ENCODE results near the gene ZNF771.
"Not testable (repeated sequence)": the region's sequence is repeated elsewhere in the genome, so short reads cannot be mapped to it uniquely, and the experiment has no call there.

ZNF771 gene

DNA sequence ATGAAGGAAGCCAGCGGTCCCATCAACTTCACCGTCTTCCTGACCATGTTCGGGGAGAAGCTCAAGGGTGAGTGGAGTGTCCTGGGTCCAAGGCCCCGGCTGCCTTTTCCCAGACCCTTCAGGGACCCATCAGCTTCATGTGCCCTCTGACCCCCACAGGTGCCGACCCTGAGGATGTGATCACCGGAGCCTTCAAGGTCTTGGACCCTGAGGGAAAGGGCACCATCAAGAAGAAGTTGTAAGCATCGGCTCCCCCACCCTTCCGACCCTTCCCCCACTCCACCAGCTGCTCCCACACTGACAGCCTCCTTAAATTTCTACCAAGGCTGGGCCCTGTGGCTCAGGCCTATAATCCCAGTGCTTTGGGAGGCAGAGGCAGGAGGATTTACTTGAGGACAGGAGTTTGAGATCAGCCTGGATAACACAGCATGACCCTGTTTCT is 30.9 kb upstream of the ZNF771 start:
- DNase-seq = no peak

DNA sequence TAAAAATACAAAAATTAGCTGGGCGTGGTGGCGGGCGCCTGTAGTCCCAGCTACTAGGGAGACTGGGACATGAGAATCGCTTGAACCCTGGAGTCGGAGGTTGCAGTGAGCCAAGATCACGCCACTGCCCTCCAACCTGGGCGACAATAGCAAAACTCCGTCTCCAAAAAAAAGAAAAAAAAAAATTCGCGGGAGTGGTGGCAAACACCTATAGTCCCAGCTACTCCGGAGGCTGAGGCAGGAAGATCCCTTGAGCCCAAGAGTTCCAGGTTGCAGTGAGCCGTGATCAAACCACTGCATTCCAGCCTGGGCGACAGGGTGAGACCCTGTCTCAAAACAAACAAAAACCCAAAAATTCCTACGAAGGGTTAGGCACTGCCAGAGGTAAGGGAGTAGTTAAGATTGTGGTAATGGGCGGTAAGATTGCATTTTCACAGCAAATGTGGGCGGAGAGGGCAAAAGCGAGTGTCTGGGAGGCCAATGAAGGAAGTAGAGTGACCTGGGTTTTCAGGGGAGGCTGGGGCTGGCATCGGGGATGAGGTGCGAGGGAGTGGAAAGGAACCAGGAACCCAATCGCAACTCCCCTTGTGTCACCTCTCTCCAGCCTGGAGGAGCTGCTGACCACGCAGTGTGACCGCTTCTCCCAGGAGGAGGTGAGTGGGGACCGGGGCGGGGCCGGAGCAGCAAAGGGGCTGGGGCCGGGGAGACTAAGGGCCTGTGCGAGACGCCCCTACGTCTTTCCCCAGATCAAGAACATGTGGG is 30.2 kb upstream of the ZNF771 start:
- no peak for DNase-seq

DNA sequence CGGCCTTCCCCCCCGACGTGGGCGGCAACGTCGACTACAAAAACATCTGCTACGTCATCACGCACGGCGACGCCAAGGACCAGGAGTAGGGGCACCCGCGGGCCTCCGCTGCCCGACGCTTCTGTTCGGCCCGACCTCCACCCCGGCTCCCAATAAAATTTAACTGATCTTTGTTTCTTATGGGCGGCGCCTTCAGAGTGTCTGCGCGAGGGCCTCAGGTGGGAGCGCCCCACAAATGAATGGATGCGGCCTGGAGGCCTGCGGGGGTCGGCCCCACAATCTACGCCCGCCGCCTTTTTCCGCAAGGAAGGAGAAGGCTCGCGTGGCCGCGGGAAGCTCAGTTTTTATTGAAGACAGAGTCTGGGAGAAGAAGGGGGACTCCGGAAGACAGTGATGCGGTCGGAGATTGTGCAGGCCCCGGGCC is 29.6 kb upstream of the ZNF771 start:
- peak; percentile 85 for DNase-seq

DNA sequence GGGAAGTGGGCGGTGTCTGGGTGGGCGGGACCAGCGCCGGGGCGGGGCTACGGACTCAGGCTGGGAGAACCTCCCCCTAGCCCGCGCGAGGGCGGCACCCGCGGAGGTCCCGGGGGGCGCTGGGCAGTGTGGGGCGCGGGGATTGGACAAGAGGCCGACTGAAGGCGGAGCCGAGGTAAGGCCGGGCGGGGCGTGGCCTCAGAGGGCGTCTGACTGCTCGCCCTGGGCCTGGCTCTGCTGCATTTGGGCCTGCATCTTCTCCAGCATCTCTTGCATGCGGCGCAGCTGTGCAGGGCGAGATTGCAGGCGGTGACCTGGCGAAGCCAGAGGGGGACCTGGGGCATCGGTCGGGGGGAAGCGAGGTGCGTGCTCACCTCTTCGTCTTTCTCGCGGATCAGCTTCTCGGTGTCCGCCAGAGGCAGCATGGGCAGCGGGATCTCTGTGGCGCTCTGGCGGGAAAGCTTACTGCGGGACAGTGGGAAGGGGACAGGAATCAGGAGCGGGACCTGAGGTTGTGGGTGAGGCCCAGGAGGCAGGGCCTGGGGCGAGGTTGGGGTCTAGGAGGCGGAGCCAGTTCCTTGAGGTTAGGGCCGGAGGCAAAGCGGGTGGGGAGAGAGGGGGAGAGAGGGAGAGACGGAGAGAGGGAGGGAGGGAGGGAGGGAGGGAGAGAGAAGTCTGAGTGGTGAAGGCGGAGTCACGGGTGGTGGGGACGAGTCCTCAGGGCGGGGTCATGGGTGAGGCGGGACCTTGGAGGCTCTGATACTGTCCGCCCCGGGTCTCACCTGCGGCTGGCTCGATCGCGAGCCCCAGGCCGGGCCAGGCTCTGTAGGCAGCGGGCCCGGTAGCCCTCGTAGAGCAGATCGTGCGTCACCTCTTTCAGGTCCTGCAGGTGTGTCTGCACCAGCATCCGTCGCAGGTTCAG is 28.9 kb upstream of the ZNF771 start:
- DNase-seq = peak; percentile 98

DNA sequence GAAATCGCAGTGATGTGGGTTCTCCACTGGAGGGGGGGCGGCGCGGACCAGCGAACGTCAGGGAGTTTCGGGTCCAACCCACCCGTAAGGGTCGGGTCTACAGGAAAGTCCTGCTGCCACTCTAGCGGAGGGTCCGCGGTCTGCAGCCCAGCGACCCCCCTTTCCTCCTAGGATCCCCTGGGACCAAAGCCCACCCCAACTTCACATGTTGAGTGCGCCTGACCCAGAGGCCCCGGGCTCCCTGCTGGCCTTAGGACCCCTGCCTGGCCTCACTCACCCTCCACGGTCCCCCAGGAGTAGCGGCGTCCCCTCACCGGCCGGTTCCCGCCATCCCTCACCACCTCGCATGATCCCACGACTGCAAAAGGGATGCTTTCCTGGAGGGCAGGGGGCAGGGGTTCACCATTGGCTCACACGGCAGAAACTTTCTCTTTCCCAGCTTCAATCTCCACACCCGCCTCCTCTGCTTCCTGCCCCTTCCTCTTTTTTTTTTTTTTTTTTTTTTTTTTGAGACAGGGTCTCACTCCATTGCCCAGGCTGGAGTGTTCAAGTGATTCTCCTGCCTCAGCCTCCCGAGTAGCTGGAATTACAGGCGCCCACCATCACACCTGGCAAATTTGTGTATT is 28.1 kb upstream of the ZNF771 start:
- no peak for DNase-seq

DNA sequence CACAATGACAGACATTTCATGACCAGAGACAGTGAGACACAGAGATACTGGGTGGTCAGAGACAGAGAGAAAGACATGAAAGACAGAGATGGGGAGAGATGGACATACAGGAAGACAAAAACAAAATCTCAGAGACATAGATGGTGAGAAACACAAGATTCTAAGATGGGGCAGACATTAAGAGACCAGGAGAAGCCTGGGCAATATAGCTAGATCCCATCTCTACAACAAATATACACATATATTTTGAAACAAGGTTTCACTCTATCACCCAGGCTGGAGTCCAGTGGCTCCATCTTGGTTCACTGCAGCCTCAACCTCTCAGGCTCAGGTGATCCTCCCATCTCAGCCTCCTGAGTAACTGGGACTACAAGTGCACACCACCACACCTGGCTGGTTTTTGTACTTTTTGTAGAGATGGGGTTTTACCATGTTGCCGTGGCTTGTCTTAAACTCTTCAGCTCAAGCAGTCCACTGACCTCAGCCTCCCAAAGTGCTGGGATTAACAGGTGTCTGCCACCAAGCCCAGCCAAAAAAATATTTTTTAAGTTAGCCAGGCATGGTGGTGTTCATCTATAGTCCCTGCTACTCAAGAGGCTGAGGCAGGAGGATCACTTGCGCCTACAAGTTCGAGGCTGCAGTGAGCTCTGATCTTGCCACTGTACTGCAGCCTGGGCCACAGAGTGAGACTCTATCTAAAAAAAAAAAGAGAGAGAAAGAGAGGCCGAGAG is 27.2 kb upstream of the ZNF771 start:
- DNase-seq = no peak

GRCh38 chr16:30380803-30381208 is 26.6 kb upstream of the ZNF771 start:
- no peak for DNase-seq

DNA sequence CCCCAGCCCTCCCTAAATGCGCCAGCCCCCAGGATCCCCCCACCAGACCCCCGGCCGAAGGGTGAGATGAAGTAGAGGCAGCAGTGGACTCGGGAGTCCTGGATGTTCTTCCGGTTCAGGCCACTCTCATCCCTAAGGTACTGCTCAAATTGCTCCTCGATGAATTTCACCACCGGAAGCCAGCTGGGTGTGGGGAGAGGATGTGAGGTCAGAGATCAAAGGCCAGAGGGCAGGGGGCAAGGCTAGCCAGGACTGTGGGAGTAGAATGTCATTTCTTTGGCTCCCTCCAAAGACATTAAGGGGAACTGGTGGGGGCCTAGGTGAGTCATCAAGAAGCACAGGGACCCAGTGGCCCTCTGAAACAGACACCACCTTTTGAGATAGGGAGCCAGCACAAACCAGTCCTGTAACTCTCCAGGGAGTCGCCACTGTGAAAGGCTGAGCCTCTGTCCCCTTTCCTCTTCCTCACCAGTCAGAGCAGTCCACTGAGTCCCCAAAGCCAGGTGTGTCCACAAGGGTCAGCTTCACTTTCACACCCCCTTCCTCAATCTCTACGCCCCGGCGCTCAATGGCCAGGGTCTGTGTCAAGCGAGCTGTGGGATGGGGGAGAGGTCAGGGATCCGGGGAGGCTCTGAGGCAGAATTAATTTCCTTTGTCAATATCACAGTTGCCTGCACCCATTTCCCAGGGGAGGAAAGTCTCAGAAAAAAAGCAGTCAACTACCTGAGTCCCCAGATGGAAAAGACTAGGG is 25.9 kb upstream of the ZNF771 start:
- no peak for DNase-seq

- no peak for DNase-seq
Measured at GRCh38 chr16:30382111-30382881, 25.1 kb upstream of the ZNF771 start, which contains the start of gene SEPTIN1. SEPTIN1 (minus strand) TSS chr16:30382561; CDS start chr16:30382542, 19 bp downstream.

- no peak for DNase-seq
Measured at GRCh38 chr16:30383521-30383920, 23.9 kb upstream of the ZNF771 start.

DNA sequence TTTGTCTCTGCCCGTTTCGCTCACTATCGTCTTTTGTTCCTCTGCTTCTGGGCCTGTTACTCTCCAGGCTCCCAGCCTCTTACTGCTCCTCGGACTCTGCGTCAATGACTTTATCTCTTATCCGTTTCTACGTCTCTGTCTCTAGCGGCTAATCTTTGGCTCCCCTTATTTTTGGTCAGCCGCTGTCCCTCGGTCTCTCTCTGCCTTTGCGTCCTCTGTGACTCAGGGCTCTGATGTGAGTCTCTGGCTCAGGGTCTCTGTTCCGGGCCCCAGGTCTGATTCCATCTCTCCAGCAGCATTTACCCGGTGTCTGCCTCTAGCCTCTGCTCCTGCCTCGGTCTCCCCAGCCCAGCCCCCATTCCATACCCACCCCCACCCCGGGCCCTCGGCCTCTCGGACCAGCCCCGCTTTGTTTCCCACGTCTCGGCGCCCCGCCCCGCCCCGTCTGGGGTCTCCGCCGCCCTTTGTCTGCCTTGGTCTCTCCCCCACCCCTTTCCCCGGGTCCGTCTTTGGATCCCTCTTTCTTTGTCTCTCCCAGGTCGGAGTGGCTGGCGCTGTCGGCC is 12.7 kb upstream of the ZNF771 start:
- DNase-seq = peak; percentile 61

DNA sequence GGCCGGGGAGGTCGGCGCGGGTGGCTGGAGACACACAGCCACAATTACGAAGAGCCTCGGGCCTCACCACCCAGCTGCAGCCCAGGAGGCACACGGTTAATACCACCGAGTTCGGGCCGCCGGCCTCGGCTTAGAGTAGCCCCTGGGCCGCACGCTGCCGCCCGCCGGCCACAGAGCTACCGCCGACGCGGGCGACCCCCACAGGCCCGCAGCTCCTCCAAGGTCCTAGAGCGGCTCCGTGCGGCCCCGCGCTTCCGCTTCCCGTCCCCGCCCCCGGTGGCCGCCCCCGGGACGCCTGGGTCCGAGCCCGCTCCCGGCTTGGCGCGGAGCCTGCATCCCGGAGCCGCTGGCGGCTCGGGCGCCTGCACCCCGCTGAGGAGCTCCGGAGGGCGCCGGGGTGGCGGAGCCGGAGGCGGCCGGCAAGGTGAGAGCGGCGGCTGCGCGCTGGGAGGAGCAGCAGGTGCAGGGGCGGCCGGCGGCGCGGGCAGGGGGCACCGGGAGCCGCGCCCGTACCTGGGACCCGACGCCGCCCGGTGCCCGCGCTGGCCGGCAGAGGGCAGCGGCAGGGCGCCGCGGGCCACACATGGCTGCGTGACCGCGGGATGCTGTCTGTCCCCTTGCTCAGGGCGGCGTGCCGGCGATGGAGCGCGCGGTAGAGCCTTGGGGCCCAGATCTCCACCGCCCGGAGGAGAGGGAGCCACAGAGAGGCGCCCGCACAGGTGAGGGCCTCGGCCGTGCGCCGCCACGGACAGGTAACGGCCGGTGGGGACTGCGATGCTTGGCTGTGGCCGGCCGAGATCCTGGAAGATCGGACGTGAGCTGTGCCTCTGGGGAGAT is 12.0 kb upstream of the ZNF771 start, which contains the start of gene ZNF48:
Gene ZNF48 (plus strand): TSS at position 266 of the 837 bp plus-strand sequence. CDS start 375 bp downstream, at position 641.
- peak; percentile 82 for DNase-seq

DNA sequence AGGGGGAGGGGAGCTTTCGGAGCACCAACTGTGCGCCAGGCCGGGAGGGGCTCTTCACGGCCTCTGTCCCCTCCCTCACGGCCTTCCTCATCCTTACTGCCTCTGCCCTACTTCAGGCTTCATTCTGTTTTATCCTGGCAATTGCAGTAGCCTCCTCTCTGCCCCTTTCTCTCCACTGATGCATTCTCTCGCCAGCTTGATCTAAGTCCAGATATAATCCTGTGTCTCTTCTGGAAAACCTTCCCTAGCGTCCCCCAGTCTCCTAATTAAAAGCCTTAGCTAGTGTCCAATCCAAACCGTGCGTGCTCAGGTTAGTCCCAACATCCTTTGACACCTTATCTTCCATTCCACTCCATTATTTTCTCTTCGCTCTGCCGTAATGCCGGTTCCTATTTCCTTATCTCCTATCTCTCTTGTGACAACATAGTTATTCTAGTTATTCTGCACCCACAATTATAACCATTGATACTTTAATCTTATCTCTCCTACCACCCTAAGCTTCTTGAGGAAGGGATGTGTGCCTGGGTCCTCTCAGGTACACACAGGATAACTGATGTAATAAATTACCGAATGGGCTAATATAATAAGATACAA is 11.3 kb upstream of the ZNF771 start:
- DNase-seq = no peak

- DNase-seq = not testable (repeated sequence)
Measured at GRCh38 chr16:30396627-30397026, 10.8 kb upstream of the ZNF771 start.

DNA sequence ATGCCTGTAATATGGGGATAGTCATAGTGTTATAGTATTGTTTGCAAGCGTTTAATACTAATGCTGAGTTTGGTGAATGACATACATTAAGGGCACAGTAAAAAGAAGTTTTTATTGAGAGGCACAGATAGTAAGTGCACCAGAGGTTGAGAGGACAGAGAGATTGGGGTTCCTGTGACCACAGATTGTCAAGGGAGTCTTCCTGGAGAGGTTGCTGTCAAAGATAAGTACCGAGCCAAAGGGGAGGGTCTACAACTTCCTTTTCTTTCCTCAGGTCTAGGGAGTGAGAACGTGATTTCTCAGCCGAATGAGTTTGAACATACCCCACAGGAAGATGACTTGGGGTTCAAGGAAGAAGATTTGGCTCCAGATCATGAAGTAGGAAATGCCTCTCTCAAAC is 10.3 kb upstream of the ZNF771 start:
- no peak for DNase-seq

GRCh38 chr16:30397776-30398660 is 9.4 kb upstream of the ZNF771 start:
- DNase-seq = no peak

DNA sequence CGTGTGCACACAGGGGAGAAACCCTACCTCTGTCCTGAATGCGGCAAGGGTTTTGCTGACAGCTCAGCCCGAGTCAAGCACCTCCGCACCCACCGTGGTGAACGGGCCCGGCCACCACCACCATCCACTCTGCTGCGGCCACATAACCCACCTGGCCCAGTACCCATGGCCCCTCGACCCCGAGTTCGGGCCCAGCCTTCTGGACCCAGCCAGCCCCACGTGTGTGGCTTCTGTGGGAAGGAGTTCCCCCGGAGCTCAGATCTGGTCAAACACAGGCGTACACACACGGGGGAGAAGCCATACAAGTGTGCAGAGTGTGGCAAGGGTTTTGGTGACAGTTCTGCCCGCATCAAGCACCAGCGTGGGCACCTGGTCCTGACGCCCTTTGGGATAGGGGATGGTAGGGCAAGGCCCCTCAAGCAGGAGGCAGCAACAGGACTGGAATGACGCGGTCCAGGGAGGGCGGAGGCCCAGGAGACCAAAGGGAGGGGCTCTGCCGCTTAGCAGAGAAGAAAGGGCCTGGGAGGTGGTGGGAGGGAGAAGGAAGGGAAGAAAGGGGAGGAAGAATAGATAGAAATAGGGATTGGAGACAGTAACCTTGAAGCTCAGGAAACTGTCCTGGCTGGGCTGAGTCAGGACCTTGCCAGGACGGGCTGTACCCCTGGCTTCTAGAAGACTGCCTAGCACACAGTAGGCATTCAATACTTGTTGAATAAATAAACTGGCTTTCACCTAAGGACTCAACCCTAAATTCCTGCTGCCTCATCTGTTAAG is 8.6 kb upstream of the ZNF771 start:
- DNase-seq = no peak

All from NCI-H2171 (cell line).